Ecto neural progenitor cell (in vitro differentiated cells): ENCODE results near the gene SLC16A14.

Source experiments
- DNase-seq: peaks from one replicate; pipeline ENCODE4 v3.0.0-alpha.2; 2018; ENCODE audit warnings: low spot score

The SLC16A14 gene

DNA sequence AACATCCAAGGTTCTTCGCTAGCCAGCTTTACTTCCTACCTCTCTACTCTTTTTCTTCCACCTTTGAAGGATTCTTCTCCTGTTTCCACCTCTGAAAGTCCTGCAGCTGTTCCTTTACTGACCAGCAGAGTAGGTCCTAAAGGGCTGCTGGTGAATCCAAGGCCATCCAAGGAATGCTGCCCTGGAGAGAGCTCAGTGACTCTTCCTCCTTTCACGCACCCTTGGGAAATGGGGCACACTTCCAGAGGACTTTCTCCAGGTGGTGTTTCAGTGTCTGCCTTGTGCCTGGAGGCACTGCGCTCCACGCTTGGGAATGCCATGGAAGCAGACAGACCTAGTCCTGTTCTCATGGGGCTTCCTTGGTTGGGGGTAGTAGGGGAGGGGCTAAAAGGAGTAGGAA lies 45.4 kb downstream of the SLC16A14 start:
- DNase-seq = no peak

DNA sequence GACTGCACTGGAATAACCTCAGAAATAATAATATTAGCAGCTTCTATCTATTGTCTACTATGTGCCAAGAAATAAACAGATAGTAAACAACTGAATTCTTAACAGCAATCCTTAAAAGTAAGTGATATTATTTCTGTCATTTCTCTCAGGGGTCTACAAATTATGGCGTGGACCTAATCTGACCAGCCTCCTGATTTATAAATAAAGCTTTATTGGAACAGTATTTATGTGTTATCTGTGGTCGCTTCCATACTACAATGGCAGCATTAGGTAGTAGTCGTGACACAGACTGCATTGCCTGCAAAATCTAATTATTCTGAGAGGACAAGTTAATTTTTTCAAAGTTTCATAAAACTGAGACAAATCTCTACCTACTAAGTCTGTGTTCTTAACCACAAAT lies 49.0 kb downstream of the SLC16A14 start:
- no peak for DNase-seq

DNA sequence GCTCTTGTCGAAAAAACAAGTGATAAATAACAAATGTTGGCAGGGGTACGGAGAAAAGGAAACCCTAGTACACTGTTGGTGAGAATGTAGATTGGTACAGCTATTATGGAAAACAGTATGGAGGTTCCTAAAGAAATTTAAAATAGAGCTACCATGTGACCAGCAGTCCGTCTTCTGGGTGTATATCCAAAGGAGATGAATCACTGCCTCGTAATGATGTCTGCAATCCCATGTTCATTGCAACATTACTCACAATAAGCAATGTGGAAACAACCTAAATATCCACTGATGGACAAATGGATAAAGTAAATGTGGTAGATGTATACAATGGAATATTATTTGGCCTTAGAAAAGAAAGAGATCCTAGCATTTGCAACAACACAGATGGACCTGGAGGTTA lies 50.6 kb downstream of the SLC16A14 start:
- no peak for DNase-seq

DNA sequence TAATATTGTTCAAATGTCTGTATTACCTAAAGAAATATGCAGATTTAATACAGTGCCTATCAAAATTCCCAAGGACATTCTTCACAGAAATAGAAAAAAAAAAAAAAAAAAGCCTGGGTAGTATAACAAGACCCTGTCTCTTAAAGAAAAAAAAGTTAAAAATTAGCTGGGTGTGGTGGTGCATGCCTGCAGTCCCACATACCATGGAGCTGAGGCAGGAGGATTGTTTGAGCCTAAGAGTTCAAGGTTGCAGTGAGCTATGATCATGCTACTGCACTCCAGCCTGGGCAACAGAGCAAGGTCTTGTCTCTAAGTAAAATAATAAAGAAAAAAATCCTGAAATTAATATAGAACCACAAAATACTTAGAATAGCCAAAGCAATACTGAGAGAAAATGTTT lies 51.9 kb downstream of the SLC16A14 start:
- no peak for DNase-seq

DNA sequence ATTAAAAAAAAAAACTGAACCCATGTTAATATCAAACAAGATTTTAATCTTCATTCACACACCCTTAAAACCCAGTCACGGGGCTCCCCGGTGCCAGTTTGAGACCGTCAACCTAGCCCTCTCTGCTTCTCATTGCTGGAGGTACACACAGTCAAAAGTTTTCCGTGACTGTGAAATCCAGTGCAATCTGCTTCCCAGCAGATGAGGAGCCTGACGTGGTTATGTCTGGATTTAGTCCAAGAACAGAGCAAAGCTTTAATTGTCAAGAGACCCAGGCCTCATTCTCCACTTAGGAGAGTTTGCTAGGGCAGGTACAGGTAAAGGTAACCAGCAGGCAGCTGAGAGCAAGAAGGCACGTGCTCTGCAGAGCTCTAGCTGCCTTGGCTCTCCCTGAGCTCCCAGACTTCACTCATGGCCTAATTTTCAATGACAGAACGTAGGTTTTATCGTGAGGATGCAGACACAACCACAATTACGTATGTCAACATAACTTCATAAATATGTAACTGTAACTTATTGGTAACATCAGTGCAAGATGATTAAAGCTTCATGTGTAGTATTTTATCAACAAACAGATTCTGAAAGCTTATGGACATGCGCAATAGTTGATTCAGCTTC lies 56.3 kb downstream of the SLC16A14 start:
- DNase-seq = no peak

DNA sequence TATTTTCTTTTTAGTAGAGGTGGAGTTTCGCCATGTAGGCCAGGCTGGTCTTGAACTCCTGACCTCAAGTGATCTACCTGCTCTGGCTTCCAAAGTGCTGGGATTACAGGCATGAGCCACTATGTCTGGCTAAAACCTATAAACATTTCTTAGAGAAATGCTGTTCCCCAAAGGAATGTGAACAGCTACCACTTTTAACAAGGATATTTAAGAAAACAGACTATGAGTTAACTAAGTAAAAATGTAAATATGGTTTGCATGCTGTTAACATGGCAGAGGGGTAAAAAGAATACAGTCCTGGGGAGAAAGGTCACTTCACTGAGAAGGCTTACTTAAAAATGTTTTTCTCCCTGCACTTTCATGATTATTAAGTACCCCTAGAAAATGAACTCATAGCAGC lies 57.1 kb downstream of the SLC16A14 start:
- no peak for DNase-seq

DNA sequence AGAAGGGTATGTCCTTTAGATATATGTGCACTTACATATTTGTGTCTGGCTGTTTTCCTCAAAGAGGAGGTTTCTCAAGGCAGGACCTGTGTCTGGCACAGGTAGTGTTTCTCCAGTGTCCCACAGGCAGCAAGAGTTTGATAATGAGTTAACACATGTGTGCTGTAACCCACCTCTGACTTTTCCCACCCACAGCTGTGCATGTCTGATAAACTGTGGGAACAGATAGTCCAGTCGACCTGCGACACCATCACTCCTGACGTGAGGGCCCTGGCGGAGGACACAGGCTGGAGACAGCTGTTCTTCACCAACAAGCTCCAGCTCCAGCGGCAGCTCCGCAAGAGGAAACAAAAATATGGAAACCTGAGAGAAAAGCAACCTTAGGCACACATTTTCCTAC lies 58.2 kb downstream of the SLC16A14 start:
- no peak for DNase-seq

DNA sequence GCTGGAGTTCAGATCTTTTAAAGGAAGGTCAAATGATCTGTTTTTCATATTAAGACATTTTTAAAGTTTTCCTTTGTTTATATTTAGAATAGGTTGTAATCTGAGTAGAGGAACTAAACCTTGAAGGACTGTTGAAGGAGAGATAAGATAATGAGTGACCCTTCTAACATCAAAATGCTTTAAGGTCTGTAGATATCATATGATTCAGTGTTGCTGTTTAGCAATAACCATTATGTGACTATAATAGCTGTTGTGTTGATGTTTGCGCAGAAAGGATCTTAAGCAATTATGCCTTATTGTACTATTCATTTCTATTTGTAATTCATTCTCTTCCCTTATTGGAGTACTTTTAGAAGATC lies 60.0 kb downstream of the SLC16A14 start:
- DNase-seq = no peak

DNA sequence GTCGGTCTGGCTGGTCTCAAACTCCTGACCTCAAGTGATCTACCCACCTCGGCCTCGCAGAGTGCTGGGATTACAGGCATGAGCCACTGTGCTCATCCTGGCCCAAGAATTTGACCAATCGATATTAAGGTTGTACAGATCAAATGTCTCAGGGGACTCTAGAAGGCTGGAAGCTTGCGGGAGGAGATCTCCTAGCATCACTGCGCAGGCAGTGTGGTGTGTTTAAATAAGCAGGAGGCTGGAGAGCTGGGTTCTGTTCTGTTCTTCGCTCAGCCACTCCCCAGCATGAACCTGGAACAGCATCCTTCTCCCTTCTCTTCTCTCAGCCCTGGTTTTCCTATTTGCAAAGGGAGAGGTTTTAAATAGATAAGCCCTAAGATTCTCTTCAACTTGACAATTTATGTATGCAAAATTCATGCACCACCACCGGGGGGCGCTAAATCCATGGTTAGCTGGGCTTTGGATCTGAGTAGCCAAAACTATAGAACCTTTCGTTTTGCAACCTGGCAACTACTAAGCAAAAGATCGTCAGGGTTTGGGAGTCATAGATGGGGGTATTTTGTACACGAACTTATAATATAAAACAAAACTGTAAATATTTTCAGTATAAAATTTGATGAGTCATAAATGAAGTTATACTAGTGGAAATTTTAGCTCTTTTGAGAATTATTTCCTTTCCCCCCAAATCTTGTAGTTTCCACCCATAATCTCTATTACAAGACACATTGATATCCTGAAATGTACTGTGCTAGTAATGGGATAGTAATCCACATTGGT lies 60.6 kb downstream of the SLC16A14 start:
- peak; percentile 83 for DNase-seq

DNA sequence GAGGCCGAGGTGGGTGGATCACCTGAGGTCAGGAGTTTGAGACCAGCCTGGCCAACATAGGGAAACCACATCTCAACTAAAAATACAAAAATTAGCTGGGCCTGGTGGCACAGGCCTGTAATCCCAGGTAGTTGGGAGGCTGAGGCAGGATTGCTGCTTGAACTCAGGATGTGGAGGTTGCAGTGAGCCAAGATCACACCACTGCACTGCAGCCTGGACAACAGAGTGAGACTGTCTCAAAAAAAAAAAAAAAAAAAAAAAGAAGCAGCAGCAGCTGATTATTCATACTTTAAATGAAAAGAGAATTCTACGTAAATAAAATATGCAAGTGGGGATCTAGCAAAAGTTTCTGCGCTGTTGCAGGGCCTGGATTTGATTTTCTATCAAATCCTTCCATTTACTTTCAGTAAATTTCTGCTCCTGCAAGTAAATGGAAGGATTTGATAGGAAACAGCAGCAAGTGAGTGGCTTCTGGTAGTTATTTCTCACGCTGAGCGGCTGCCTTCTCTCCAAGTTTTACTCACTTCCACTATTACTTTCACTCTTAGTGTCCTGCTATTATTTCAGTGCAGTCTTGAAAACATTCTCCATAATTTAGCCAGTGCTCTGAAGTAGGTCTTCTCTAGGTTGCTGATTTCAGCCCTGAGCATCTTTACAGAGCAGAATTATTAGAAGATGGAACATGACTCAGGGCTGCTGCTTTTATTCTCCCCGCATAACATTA lies 68.4 kb downstream of the SLC16A14 start:
- no peak for DNase-seq

DNA sequence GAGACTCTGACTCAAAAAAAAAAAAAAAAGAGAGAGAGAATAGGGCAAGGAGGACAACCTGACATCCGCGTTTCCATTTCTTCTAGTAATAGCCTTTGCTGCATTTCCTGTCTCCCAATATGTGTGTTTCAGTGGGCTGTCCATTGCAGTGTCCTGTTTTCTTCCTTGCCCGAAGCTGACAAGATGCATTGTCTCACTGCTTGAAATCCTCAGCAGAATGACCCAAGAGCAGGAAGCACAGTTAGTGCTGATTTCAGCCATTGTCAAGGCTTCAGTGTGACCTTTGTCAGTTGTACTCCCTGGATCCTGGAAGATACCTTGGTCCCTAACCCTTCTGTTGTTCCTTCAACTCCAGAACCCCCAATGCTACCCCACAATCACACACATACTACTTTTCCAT lies 71.2 kb downstream of the SLC16A14 start:
- no peak for DNase-seq

DNA sequence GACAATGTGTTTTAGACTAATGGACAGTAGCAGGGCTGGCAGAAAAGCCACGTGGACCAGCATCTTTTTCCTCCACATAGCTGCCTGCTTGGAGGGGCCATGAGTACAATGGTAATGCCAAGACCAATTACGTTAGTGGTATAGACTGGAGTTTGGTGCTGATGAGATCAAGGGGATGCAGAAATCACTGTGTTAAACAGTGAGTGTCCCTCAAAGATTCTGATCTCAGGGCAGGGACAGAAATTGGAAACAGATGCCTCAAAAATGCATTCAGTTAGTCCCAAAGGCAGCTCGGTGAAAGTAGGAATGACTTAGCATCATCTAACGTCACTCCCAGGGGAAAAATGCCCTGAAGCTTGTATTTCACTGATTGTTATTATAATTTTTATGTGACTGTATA lies 72.4 kb downstream of the SLC16A14 start:
- no peak for DNase-seq

DNA sequence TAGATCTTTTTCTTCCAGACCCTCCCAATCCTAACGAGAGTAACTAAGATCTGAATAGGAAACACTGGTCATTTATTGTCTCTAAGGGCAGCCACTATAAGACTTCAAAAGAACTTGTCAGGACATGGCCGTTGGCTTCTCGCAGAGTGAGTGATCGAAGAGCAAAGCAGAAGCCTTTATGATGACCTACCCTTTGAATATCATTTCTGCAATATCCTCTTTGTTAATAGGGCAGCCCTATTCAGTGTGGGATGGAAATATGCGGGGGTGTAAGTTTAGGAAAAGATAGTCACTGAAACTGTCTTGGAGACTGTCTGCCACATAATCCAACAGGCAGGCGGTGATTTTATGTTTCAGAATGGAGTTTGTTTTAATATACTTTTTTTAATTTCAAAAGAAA lies 75.5 kb downstream of the SLC16A14 start:
- DNase-seq = no peak
